Mucosa of stomach (tissue), 1 donor: Measurements from ENCODE around the gene PEAK1.

Source experiments
- H3K27me3 ChIP-seq: one replicate; pipeline ENCODE4 v1.7.0; 2013; ENCODE audit warnings: mild to moderate bottlenecking, low read length; ENCODE audit not compliant: control insufficient read depth, insufficient read depth
- H3K36me3 ChIP-seq: one replicate; pipeline ENCODE4 v1.7.0; 2013; ENCODE audit warnings: low read length; ENCODE audit not compliant: control insufficient read depth, insufficient read depth
- H3K4me1 ChIP-seq: one replicate; pipeline ENCODE4 v1.7.0; 2013; ENCODE audit warnings: mild to moderate bottlenecking, low read length; ENCODE audit not compliant: control insufficient read depth, insufficient read depth
- H3K4me3 ChIP-seq: one replicate; pipeline ENCODE4 v1.7.0; 2013; ENCODE audit warnings: low read length
- H3K9ac ChIP-seq: one replicate; pipeline ENCODE4 v1.7.0; 2013; ENCODE audit warnings: mild to moderate bottlenecking, low read length, moderate library complexity
- H3K9me3 ChIP-seq: one replicate; pipeline ENCODE4 v1.7.0; 2013; ENCODE audit warnings: mild to moderate bottlenecking, low read length, moderate library complexity; ENCODE audit not compliant: control insufficient read depth
- donor health status: Pancreatic carcinoma.

The PEAK1 gene

GRCh38 chr15:77144026-77144425, 275.9 kb downstream of the PEAK1 start:
- Histone ChIP-seq H3K4me1 (peaks cover 26% of the 10 kb centered on the region), H3K36me3 (no peaks in the 10 kb centered on the region), H3K4me3 (no peak overlapping the region), H3K9ac (no peak overlapping the region), H3K9me3 (no peaks in the 10 kb centered on the region), H3K27me3 (no peaks in the 10 kb centered on the region)

DNA sequence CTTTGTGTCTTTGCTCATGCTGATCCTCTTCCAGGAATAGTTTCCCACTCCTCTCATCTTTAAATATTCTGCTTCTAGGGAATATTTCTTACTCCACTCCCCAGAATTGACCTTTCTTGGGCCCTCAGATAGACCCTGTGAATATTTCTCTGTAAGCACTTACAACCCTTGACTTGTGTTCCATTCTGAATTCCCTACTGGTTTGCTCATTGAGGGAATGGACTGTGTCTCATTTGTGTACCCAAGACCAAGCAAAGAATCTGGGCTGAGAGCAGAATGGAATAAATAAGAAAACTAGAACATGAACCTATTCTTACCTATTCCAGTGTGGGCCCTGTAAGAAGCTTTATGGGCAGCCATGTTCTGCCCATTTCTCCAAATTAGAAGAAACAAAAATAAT, 276.3 kb downstream of the PEAK1 start:
- Histone ChIP-seq H3K36me3 (no peaks in the 10 kb centered on the region), H3K4me3 (no peak overlapping the region), H3K9me3 (no peaks in the 10 kb centered on the region), H3K27me3 (no peaks in the 10 kb centered on the region), H3K9ac (no peak overlapping the region), H3K4me1 (peaks cover 26% of the 10 kb centered on the region)

DNA sequence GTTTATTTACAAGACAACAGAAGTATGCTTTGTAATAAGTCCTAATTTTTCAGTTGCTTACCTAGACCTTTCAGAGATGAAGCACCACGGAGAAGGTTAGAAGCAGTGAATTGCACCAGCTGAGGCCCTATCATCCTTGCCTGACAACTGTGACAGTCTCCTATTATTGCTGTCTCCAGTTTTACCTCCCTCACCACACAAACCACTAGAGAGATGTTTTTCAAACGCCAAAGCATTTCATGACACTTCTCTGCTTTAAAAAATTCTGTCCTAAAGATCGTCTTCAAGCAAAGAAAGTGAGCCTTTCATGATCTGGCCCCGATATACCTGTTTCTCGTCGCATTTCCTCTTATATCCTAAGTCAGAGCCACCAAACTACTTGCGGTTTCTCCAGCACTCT, 276.7 kb downstream of the PEAK1 start:
- Histone ChIP-seq H3K9ac (no peak overlapping the region), H3K4me3 (no peak overlapping the region), H3K4me1 (peaks cover 26% of the 10 kb centered on the region), H3K9me3 (no peaks in the 10 kb centered on the region), H3K36me3 (no peaks in the 10 kb centered on the region), H3K27me3 (no peaks in the 10 kb centered on the region)

- Histone ChIP-seq H3K4me3 (no peak overlapping the region), H3K36me3 (no peaks in the 10 kb centered on the region), H3K9ac (no peak overlapping the region), H3K27me3 (no peaks in the 10 kb centered on the region), H3K9me3 (no peaks in the 10 kb centered on the region), H3K4me1 (peaks cover 24% of the 10 kb centered on the region)
These were observed 279.7 kb downstream of the PEAK1 start for GRCh38 chr15:77140220-77140619.

DNA sequence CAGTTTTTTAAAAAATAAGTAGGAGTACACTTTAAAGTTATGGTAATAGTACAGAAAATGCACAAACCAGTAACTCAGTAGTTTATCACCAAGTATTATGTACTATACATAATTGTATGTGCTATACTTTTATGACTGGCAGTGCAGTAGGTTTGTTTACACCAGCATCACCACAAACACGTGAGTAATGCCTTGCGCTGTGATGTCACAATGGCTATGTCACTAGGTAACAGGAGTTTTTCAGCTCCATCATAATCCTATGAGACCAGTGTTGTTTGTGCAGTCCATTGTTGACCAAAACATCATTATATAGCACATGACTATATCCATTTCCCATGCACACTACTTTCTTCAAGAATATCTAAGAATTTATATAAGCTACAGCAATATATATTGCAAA, 280.6 kb downstream of the PEAK1 start:
- H3K36me3 ChIP-seq, result no peaks in the 10 kb centered on the region
- no peak overlapping the region for H3K9ac ChIP-seq
- H3K9me3 ChIP-seq, result no peaks in the 10 kb centered on the region
- no peak overlapping the region for H3K4me3 ChIP-seq
- no peaks in the 10 kb centered on the region for H3K27me3 ChIP-seq
- peaks cover 15% of the 10 kb centered on the region for H3K4me1 ChIP-seq

GRCh38 chr15:77138167-77138522, 281.8 kb downstream of the PEAK1 start:
- no peaks in the 10 kb centered on the region for H3K36me3 ChIP-seq
- peaks cover 6% of the 10 kb centered on the region for H3K4me1 ChIP-seq
- H3K9ac ChIP-seq, result no peak overlapping the region
- H3K9me3 ChIP-seq, result no peaks in the 10 kb centered on the region
- H3K27me3 ChIP-seq, result no peaks in the 10 kb centered on the region
- no peak overlapping the region for H3K4me3 ChIP-seq

- Histone ChIP-seq H3K9me3 (no peaks in the 10 kb centered on the region), H3K4me3 (no peak overlapping the region), H3K9ac (no peak overlapping the region), H3K4me1 (peaks cover 6% of the 10 kb centered on the region), H3K27me3 (no peaks in the 10 kb centered on the region), H3K36me3 (no peaks in the 10 kb centered on the region)
These were observed 284.7 kb downstream of the PEAK1 start for GRCh38 chr15:77135181-77135580.

DNA sequence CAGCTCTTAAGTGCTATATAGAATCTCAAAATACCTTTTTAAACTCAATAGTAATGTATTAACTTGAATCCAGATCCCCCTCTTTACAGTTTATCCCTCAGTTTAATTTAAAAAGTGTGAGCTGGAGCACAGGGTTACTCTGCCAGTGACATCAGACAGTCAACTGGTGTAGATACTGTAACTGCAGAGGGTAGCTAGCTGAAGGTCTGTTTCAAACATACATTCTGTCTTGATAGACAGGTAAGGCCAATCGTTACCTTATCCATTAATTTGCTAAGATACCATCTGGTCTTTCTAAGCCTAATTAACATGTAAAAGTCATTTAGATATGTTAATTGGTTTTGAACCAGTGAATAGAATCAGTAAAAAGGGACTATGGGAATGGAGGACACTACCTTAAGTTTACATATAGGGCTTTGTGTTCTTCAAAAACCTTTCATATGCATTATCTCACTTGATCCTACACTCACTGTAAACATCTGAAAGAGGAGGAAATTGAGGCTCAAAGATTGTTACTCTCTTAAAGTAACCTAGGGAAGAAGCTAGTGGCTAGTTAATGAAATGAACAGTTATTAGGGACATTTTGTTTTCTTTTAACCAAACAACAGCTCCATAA, 289.5 kb downstream of the PEAK1 start:
- Histone ChIP-seq H3K36me3 (no peaks in the 10 kb centered on the region), H3K4me3 (no peak overlapping the region), H3K27me3 (no peaks in the 10 kb centered on the region), H3K9me3 (no peaks in the 10 kb centered on the region), H3K9ac (no peak overlapping the region), H3K4me1 (peaks cover 8% of the 10 kb centered on the region)

- no peak overlapping the region for H3K4me3 ChIP-seq
- peaks cover 8% of the 10 kb centered on the region for H3K4me1 ChIP-seq
- no peaks in the 10 kb centered on the region for H3K36me3 ChIP-seq
- H3K9ac ChIP-seq, result no peak overlapping the region
- no peaks in the 10 kb centered on the region for H3K27me3 ChIP-seq
- H3K9me3 ChIP-seq, result no peaks in the 10 kb centered on the region
These were observed 292.3 kb downstream of the PEAK1 start for GRCh38 chr15:77127626-77128025.

DNA sequence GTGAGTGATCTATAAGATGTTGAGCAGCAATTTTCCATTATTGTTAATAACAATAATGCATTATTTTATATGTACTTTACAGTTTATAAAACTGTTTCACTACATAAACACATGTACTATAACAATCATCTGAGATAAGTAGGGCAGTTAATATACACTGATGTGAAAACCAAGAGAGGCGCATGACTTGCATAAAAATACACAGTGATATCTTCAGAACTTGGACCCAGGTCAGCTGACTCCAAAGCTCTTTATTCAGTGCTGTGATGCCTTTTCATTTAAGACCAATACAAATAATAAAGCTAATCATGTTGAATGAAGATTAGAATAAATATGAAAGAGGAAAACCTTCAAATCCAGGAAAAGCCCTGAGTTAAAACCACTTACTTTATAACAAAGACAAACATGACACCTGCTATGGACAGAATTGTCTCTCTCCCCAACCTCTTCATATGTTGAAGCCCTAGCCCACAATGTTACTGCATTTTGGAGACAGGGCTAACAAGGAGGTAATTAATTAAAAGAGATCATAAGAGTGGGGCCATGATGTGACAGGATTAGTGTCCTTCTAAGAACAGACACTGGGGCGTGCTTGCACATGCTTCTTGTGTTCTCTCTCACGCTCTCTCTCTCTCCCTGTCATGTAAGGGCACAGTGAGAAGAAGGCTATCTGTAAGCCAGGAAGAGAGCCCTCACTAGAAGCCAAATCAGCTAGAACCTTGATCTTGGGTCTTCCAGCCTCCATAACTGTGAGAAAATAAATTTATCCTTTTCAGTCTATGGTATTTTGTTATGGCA, 293.2 kb downstream of the PEAK1 start:
- Histone ChIP-seq H3K4me1 (peaks cover 8% of the 10 kb centered on the region), H3K27me3 (no peaks in the 10 kb centered on the region), H3K9me3 (no peaks in the 10 kb centered on the region), H3K9ac (no peak overlapping the region), H3K36me3 (no peaks in the 10 kb centered on the region), H3K4me3 (no peak overlapping the region)

DNA sequence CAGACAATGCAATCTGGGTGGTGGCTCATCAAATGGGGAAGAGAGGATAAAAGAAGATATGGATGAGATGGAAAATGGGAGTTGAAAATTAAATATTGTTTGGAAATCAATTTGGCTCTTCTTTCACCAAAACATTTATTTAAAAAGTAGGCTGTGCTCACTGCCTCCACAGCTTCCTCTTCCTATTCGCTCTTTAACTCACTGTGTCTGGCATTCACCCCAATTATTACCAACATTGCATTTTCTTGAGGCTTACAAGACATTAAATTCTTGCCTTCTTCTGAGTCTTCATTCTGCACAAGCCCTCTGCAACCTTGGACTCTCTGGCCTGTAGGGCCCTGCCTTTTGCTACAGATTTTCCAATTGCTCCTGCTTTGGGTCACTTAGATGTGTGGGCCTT, 296.1 kb downstream of the PEAK1 start:
- Histone ChIP-seq H3K36me3 (no peaks in the 10 kb centered on the region), H3K4me3 (no peak overlapping the region), H3K27me3 (no peaks in the 10 kb centered on the region), H3K4me1 (peaks cover 8% of the 10 kb centered on the region), H3K9me3 (no peaks in the 10 kb centered on the region), H3K9ac (no peak overlapping the region)

- no peaks in the 10 kb centered on the region for H3K9me3 ChIP-seq
- H3K27me3 ChIP-seq, result no peaks in the 10 kb centered on the region
- no peak overlapping the region for H3K9ac ChIP-seq
- no peak overlapping the region for H3K4me3 ChIP-seq
- no peaks in the 10 kb centered on the region for H3K36me3 ChIP-seq
- peaks cover 8% of the 10 kb centered on the region for H3K4me1 ChIP-seq
These were observed 297.3 kb downstream of the PEAK1 start for GRCh38 chr15:77122576-77122975.
